Vagina (tissue), 2 donors: ENCODE measurements around the gene TRPM2. TPM values are rescaled to one million over a fixed set of nuclear protein-coding genes. Genes with fewer than 3 reads are reported as not detected.

ENCODE experiments used
- DNase-seq, 2 donors: peaks; one replicate each; pipeline ENCODE4 v3.0.0-alpha.2; 2017; ENCODE audit errors: extremely low spot score in 2 of 2
- H3K27ac ChIP-seq: fragments of 200-600 bp; sonication (generic); one replicate; pipeline ENCODE4 v1.5.1; 2019
- H3K27me3 ChIP-seq: fragments of 200-600 bp; sonication (generic); one replicate; pipeline ENCODE4 v1.5.1; 2019
- H3K36me3 ChIP-seq, 2 donors: fragments of 200-600 bp; sonication (generic); one replicate each; pipeline ENCODE4 v1.5.1; 2017 to 2019
- H3K4me1 ChIP-seq: fragments of 200-600 bp; sonication (generic); one replicate; pipeline ENCODE4 v1.5.1; 2019
- H3K4me3 ChIP-seq, 2 donors: fragments of 200-600 bp; sonication (generic); 1 replicate in 1 of 2; 2 replicates in 1 of 2; pipeline ENCODE4 v1.5.1; 2016 to 2019
- H3K9me3 ChIP-seq: fragments of 200-600 bp; sonication (generic); one replicate; pipeline ENCODE4 v1.5.1; 2019
- POLR2A ChIP-seq, 2 donors: fragments of 450-650 bp; IDR thresholded peaks; one replicate each; pipeline ENCODE4 v1.6.1; 2017; ENCODE audit warnings: antibody characterized with exemption in 2 of 2, mild to moderate bottlenecking in 2 of 2, moderate library complexity in 2 of 2
- POLR2AphosphoS5 ChIP-seq, 2 donors: sonication (generic); formaldehyde crosslinking; IDR thresholded peaks; one replicate each; pipeline ENCODE4 v1.9.0; 2017; ENCODE audit warnings: antibody characterized with exemption in 2 of 2, mild to moderate bottlenecking in 2 of 2, low read depth in 1 of 2; ENCODE audit not compliant: insufficient read depth in 1 of 2
- intact Hi-C: fragments of 100-400 bp; cut with DNase I; formaldehyde crosslinking; loops from one replicate; pipeline ENCODE4 v1.15.1; 2023
- total RNA-seq: library from RNA; depleted of rRNA; stranded (reverse); fragments of >200 nt; gene quantifications from one replicate; pipeline ENCODE4 v1.2.3, GENCODE V29; 2016
- TF ChIP-seq, protein P1 (sequence below), 3 experiments: fragments of 450-650 bp in 2 of 3; fragments of 200-600 bp in 1 of 3; sonication (generic) in 1 of 3; IDR thresholded peaks; one replicate each; pipeline ENCODE4 v1.5.1; 2017 to 2019; ENCODE audit warnings: antibody characterized with exemption in 3 of 3, mild to moderate bottlenecking in 2 of 3, moderate library complexity in 2 of 3

TRPM2 gene
- total RNA-seq, 1 donor from 2014 or later = 2.2 TPM

DNA sequence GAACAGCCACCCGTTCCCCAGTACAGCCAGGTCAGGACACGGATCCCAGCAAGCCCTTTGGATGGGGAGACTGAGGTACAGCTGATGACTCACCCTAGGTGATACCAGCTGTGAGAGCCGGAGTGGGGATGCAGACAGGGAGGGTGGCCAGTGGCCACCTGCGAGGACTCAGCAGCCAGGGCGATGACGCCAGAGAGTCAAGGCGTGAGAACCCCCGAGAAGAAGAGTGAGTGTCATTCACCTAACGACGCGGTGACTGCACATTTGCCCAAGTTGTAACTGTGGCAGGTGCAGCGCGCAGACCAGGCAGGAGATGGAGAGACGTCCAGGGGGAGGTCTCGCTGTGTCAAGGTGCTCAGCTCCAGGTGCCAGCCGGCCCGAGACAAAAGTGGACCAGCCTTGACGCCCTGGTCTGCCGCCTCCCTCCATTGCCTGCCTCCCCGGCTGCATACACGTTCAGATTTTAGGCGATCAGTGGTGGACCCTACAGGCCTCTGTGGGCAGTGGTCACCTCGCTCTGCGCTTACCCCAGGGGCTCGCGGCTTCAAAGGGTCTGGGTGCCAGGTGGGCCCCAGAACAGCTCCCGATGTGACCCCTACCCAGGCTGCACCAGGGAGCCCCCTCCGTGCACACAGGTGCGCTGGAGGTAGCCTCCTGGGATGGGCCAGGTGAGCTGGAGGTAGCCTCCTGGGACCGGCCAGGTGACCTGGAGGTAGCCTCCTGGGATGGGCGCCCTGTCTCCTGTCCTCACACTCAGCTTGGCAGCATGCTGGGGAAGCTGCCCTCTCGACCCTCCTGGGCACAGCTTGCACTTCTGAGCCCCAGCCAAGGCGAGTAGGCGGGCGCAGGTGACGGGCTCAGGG, 113.8 kb downstream of the TRPM2 start:
- no peak for TF ChIP-seq POLR2A (IDR thresholded peaks at IDR 0.05)
- no peaks in the 10 kb centered on the region for H3K9me3 ChIP-seq
- DNase-seq = no peak
- no peak overlapping the region for H3K27ac ChIP-seq
- H3K36me3 ChIP-seq = no peaks in the 10 kb centered on the region
- no peaks in the 10 kb centered on the region for H3K27me3 ChIP-seq
- intact Hi-C loops = no loop called here
- no peak overlapping the region for H3K4me3 ChIP-seq
- H3K4me1 ChIP-seq = no peaks in the 10 kb centered on the region

DNA sequence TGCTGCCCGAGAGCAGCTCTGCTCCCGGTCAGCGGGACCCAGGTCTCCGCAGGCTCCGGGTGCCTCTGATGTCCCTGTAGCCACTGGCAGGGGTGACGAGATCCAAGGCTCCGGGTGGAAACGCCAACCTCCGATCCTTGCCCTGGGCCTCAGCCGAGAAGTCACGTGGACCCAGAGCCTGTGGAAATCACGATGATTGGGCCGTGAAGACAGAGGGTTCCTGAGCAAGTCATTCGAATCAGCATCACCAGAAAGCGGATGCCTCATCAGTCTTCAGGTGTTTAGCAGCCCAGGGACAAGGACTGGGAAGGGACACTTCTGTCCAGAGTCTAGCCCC, 114.4 kb downstream of the TRPM2 start:
- no peak overlapping the region for H3K4me3 ChIP-seq
- no peak for DNase-seq
- intact Hi-C loops = no loop called here
- TF ChIP-seq, protein P1, sequence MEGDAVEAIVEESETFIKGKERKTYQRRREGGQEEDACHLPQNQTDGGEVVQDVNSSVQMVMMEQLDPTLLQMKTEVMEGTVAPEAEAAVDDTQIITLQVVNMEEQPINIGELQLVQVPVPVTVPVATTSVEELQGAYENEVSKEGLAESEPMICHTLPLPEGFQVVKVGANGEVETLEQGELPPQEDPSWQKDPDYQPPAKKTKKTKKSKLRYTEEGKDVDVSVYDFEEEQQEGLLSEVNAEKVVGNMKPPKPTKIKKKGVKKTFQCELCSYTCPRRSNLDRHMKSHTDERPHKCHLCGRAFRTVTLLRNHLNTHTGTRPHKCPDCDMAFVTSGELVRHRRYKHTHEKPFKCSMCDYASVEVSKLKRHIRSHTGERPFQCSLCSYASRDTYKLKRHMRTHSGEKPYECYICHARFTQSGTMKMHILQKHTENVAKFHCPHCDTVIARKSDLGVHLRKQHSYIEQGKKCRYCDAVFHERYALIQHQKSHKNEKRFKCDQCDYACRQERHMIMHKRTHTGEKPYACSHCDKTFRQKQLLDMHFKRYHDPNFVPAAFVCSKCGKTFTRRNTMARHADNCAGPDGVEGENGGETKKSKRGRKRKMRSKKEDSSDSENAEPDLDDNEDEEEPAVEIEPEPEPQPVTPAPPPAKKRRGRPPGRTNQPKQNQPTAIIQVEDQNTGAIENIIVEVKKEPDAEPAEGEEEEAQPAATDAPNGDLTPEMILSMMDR (IDR thresholded peaks at IDR 0.05) = no peak
- no peak for TF ChIP-seq POLR2A (IDR thresholded peaks at IDR 0.05)
- no peak for TF ChIP-seq POLR2AphosphoS5 (IDR thresholded peaks at IDR 0.05; ENCODE audit: insufficient read depth in 1 of 2, low read depth in 1 of 2)
- no peaks in the 10 kb centered on the region for H3K9me3 ChIP-seq
- no peaks in the 10 kb centered on the region for H3K27me3 ChIP-seq
- no peaks in the 10 kb centered on the region for H3K36me3 ChIP-seq
- no peak overlapping the region for H3K27ac ChIP-seq
- no peaks in the 10 kb centered on the region for H3K4me1 ChIP-seq

DNA sequence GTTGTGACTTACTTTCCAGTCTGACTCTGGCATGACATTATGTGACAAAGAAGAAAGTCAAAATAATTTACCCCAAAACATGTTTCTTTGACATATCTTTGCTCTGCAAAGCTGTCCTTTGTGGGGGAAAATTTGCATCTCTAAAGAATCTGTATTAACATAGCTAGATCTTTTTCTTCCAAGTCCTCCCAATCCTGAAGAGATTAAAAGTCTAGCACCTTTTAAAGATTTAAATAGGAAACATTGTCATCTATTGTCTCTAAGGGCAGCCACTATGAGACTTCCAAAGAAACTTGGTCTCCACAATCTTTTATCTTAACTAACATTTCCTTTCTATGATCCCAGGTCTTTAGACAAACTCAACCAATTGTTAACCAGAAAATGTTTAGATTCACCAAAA, 117.9 kb downstream of the TRPM2 start:
- Histone ChIP-seq H3K9me3 (no peaks in the 10 kb centered on the region), H3K4me3 (no peak overlapping the region), H3K27me3 (no peaks in the 10 kb centered on the region), H3K36me3 (no peaks in the 10 kb centered on the region), H3K4me1 (no peaks in the 10 kb centered on the region), H3K27ac (no peak overlapping the region)
- TF ChIP-seq POLR2A (IDR thresholded peaks at IDR 0.05) (no peak), POLR2AphosphoS5 (IDR thresholded peaks at IDR 0.05; ENCODE audit: insufficient read depth in 1 of 2, low read depth in 1 of 2) (no peak)
- TF ChIP-seq, protein P1 (IDR thresholded peaks at IDR 0.05) = no peak
- intact Hi-C loops = no loop called here
- no peak for DNase-seq

DNA sequence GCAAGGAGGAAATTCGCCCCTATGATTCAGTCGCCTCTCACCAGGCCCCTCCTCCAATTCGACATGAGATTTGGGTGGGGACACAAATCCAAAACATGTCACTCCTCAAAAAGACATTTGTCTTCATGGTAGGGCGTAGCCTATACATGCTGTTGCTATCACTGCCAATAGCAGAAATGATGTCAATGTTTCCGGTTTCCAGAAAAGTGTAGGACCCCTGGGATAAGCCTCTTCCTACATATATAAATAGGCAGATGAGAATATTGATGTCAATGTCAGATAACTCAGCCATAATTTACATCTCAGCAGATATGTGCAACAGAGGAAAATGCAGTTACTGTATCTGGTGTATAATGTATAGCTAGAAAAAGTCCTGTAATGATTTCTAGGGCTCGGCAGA, 118.6 kb downstream of the TRPM2 start:
- H3K4me1 ChIP-seq = no peaks in the 10 kb centered on the region
- no peak overlapping the region for H3K27ac ChIP-seq
- no peaks in the 10 kb centered on the region for H3K9me3 ChIP-seq
- no peak overlapping the region for H3K4me3 ChIP-seq
- TF ChIP-seq POLR2AphosphoS5 (IDR thresholded peaks at IDR 0.05; ENCODE audit: insufficient read depth in 1 of 2, low read depth in 1 of 2) = no peak
- TF ChIP-seq, protein P1 (IDR thresholded peaks at IDR 0.05) = no peak
- DNase-seq = no peak
- no peaks in the 10 kb centered on the region for H3K36me3 ChIP-seq
- intact Hi-C loops = no loop called here
- H3K27me3 ChIP-seq = no peaks in the 10 kb centered on the region

DNA sequence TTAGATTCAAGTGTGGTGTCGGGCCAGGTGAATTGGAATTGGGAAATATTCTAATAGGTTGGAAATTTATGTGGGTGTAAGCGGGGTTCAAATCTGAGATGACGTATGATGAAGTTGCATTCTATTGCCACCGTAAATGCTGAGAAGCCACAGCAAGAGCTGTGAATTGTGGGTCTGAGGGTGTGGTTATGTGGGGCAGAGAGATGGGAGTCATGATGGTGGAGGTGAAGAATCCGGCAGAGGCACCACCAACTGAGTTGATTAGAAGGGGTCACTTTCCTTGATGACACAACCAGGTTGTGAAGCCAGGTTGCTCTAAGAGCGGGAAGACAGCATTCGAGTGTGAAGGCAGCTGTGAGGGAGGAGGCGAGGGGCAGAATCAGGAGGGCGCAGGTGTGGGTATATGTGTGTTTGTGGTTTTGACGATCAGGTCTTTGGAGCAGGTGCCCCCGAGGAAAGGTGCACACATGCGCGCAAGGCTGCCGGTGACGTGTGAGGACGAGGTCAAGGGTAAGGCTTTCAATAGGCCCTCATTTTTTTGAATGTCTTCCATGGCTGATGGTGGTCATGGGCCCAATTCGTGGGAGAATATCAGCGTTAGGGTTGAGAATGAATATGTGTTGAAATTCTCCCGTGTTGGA, 120.6 kb downstream of the TRPM2 start:
- intact Hi-C loops = no loop called here
- TF ChIP-seq POLR2AphosphoS5 (IDR thresholded peaks at IDR 0.05; ENCODE audit: insufficient read depth in 1 of 2, low read depth in 1 of 2) = no peak
- TF ChIP-seq, protein P1 (IDR thresholded peaks at IDR 0.05) = no peak
- no peak for TF ChIP-seq POLR2A (IDR thresholded peaks at IDR 0.05)
- no peaks in the 10 kb centered on the region for H3K27me3 ChIP-seq
- no peak overlapping the region for H3K4me3 ChIP-seq
- H3K4me1 ChIP-seq = no peaks in the 10 kb centered on the region
- no peak for DNase-seq
- H3K9me3 ChIP-seq = no peaks in the 10 kb centered on the region
- no peaks in the 10 kb centered on the region for H3K36me3 ChIP-seq
- no peak overlapping the region for H3K27ac ChIP-seq
